Fibroblast of lung (primary cell): ENCODE measurements around the gene TAPBPL.

Experiments used
- EZH2 ChIP-seq: IDR thresholded peaks from 2 replicates; pipeline ENCODE4 v1.5.1; 2012; ENCODE audit warnings: low read length, control low read depth, mild to moderate bottlenecking; ENCODE audit errors: missing control alignments
- TF ChIP-seq, protein P1 (sequence below), 2 donors: IDR thresholded peaks in 1 of 2; conservative IDR thresholded peaks in 1 of 2; 1 replicate in 1 of 2; 2 replicates in 1 of 2; pipeline ENCODE4 v1.5.1; 2011 to 2012; ENCODE audit warnings: low read length in 2 of 2, control low read depth in 1 of 2, inconsistent platforms in 1 of 2, low read depth in 1 of 2, mild to moderate bottlenecking in 1 of 2

- TF ChIP-seq, protein P1, sequence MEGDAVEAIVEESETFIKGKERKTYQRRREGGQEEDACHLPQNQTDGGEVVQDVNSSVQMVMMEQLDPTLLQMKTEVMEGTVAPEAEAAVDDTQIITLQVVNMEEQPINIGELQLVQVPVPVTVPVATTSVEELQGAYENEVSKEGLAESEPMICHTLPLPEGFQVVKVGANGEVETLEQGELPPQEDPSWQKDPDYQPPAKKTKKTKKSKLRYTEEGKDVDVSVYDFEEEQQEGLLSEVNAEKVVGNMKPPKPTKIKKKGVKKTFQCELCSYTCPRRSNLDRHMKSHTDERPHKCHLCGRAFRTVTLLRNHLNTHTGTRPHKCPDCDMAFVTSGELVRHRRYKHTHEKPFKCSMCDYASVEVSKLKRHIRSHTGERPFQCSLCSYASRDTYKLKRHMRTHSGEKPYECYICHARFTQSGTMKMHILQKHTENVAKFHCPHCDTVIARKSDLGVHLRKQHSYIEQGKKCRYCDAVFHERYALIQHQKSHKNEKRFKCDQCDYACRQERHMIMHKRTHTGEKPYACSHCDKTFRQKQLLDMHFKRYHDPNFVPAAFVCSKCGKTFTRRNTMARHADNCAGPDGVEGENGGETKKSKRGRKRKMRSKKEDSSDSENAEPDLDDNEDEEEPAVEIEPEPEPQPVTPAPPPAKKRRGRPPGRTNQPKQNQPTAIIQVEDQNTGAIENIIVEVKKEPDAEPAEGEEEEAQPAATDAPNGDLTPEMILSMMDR (conservative IDR thresholded peaks at IDR 0.05 in 1 of 2, IDR thresholded peaks at IDR 0.05 in 1 of 2; ENCODE audit: low read depth in 1 of 2, low read length in 2 of 2): no peak
- TF ChIP-seq EZH2: no peak
Measured at GRCh38 chr12:6444031-6444430, 7.8 kb upstream of the TAPBPL start.
